ENCODE results near the gene BCL2.

DNA sequence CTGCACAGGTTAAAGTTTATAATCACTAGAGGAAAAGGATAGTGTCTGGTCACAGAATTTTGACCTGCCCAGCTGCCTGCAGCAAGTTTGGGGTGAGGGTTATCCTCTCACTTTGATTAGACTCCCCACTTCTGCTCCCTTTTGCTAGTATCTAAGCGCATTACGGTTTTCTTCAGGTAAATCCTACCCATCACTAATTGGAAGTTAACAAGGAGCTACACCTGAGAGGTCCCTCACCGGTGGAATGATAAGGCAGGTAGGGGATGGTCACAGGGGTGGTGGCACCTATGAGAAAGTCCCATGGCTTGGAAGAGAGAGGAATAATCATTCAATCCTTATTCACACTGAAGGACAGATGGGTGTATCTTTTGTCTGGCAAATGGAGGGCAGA is 7.6 kb downstream of the BCL2 start:
- TF ChIP-seq, protein P1, sequence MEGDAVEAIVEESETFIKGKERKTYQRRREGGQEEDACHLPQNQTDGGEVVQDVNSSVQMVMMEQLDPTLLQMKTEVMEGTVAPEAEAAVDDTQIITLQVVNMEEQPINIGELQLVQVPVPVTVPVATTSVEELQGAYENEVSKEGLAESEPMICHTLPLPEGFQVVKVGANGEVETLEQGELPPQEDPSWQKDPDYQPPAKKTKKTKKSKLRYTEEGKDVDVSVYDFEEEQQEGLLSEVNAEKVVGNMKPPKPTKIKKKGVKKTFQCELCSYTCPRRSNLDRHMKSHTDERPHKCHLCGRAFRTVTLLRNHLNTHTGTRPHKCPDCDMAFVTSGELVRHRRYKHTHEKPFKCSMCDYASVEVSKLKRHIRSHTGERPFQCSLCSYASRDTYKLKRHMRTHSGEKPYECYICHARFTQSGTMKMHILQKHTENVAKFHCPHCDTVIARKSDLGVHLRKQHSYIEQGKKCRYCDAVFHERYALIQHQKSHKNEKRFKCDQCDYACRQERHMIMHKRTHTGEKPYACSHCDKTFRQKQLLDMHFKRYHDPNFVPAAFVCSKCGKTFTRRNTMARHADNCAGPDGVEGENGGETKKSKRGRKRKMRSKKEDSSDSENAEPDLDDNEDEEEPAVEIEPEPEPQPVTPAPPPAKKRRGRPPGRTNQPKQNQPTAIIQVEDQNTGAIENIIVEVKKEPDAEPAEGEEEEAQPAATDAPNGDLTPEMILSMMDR (IDR thresholded peaks at IDR 0.05) = no peak
- no peak for TF ChIP-seq POLR2A (IDR thresholded peaks at IDR 0.05)

Measured in Peyer's patch (tissue), 4 donors.